Measurements from ENCODE around the gene ERLEC1. TPM values are rescaled to one million over a fixed set of nuclear protein-coding genes. Genes with fewer than 3 reads are reported as not detected.
A peak's percentile ranks its signal among the peaks of the same experiment; 100 is the strongest.

Gene ERLEC1, protein sequence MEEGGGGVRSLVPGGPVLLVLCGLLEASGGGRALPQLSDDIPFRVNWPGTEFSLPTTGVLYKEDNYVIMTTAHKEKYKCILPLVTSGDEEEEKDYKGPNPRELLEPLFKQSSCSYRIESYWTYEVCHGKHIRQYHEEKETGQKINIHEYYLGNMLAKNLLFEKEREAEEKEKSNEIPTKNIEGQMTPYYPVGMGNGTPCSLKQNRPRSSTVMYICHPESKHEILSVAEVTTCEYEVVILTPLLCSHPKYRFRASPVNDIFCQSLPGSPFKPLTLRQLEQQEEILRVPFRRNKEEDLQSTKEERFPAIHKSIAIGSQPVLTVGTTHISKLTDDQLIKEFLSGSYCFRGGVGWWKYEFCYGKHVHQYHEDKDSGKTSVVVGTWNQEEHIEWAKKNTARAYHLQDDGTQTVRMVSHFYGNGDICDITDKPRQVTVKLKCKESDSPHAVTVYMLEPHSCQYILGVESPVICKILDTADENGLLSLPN
- 10 to 100 TPM; 30.9 to 86.1 (median 36.5) TPM for total RNA-seq

DNA sequence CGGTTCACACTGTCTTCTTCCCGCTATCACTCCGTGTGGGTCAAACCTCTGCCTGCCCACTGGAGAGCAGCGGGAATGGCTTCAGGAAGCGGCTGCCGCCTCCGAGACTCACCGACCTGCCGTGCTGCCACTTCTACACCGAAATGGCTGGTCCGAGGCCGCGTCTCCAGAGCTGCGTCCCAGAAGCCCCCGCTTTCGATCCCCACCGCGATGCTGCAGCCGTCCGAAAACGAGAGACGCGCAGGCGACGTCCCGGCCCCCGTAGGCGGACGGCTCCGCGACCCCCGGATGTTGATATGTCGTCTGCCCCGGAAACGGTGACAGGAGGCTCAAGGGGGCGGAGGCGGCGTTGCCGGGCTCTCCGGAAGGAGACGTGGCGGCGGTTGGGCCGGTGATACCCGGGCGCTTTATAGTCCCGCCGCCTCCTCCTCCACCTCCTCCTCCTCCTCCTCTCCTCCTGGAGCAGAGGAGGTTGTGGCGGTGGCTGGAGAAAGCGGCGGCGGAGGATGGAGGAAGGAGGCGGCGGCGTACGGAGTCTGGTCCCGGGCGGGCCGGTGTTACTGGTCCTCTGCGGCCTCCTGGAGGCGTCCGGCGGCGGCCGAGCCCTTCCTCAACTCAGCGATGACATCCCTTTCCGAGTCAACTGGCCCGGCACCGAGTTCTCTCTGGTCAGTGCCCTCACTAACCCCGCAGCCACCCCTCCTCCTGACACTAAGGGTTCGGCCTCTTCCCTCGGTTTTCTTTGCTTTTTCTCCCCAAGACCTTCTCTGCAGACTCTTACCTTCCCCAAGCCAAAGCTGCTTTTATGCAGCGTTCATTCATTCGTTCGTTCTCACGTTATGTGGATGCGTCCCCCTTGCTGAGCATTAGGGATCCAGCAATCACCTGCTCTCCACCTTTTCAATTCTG is at the start of gene ERLEC1, which contains the start of gene ASB3:
TSS of gene ERLEC1 (plus strand) at position 340 of the 909 bp plus-strand sequence. CDS start at position 507, 167 bp downstream.
TSS of gene ASB3 (minus strand) at position 249 of the 909 bp plus-strand sequence. CDS start 21,381 bp downstream, outside the sequence.
- peaks cover 41% of the 10 kb centered on the region for H3K4me1 ChIP-seq
- under 1% methylated on average over 57 of the region's 77 CpGs for WGBS
- H3K4me3 ChIP-seq: peak within 1 kb of the TSS; percentile 75
- no peaks in the 10 kb centered on the region for H3K36me3 ChIP-seq
- no peaks in the 10 kb centered on the region for H3K27me3 ChIP-seq
- peak within 1 kb of the TSS; percentile 83 for H3K27ac ChIP-seq
- no peak for TF ChIP-seq EP300 (IDR thresholded peaks at IDR 0.05)
- TF ChIP-seq, protein P1, sequence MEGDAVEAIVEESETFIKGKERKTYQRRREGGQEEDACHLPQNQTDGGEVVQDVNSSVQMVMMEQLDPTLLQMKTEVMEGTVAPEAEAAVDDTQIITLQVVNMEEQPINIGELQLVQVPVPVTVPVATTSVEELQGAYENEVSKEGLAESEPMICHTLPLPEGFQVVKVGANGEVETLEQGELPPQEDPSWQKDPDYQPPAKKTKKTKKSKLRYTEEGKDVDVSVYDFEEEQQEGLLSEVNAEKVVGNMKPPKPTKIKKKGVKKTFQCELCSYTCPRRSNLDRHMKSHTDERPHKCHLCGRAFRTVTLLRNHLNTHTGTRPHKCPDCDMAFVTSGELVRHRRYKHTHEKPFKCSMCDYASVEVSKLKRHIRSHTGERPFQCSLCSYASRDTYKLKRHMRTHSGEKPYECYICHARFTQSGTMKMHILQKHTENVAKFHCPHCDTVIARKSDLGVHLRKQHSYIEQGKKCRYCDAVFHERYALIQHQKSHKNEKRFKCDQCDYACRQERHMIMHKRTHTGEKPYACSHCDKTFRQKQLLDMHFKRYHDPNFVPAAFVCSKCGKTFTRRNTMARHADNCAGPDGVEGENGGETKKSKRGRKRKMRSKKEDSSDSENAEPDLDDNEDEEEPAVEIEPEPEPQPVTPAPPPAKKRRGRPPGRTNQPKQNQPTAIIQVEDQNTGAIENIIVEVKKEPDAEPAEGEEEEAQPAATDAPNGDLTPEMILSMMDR (IDR thresholded peaks at IDR 0.05): no peak
- peak; percentile 35 to 52 for TF ChIP-seq POLR2A (IDR thresholded peaks at IDR 0.05)
- TF ChIP-seq POLR2AphosphoS5 (IDR thresholded peaks at IDR 0.05): peak in 1 of 3 donors; percentile 86
- no peaks in the 10 kb centered on the region for H3K9me3 ChIP-seq
- DNase-seq (ENCODE audit: low spot score in 2 of 2): peak; percentile 91 to 94

DNA sequence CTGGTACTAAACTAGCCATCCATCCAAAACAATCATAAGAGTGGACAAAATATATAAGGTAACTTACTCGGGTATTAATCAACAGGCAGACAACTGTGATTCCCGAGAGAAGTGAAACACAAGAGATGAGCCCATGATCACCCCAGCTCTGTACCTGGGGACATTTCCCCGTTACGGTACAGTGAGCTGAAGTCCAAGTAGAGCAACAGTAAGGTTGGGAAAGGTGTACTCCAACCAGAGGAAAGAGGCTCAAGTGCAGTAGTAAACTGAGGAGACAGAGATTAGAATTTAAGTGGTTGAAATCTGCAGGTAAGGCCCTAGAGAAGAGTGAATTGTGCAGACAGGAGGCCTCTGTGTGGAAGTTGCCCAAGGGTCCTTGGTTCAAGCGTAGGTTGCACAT is 49.8 kb upstream of the ERLEC1 start:
- DNase-seq (ENCODE audit: low spot score in 2 of 2): no peak
- H3K4me1 ChIP-seq: no peaks in the 10 kb centered on the region
- H3K4me3 ChIP-seq: no peak overlapping the region
- H3K27ac ChIP-seq: no peak overlapping the region
- H3K36me3 ChIP-seq: peaks cover 8% of the 10 kb centered on the region
- no peaks in the 10 kb centered on the region for H3K9me3 ChIP-seq
- TF ChIP-seq POLR2A (IDR thresholded peaks at IDR 0.05) (no peak), EP300 (IDR thresholded peaks at IDR 0.05) (no peak), POLR2AphosphoS5 (IDR thresholded peaks at IDR 0.05) (no peak)
- TF ChIP-seq, protein P1 (IDR thresholded peaks at IDR 0.05): no peak
- H3K27me3 ChIP-seq: no peaks in the 10 kb centered on the region
- 95% methylated on average over 5 of the region's 5 CpGs for WGBS

DNA sequence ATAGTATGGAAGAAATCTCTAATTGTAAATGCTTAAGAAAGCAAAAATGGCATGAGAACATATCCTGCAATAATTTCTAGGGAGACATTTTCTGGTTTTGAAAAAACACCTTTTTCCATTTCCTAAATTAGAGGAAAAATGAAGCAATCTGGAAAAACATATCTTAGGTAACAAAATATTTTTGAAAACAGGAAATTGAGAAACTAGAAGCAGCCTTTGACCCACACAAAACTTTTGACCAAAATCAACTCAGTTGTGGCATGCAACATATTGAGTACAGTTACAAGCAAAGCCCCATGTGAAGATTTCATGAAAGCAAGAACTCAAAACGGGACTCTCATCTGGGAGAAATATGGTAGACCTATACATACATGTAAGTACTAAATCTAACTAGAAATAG is 47.8 kb upstream of the ERLEC1 start:
- Histone ChIP-seq H3K4me1 (no peaks in the 10 kb centered on the region), H3K36me3 (peaks cover 5% of the 10 kb centered on the region), H3K27ac (no peak overlapping the region), H3K4me3 (no peak overlapping the region), H3K9me3 (no peaks in the 10 kb centered on the region), H3K27me3 (no peaks in the 10 kb centered on the region)
- TF ChIP-seq, protein P1 (IDR thresholded peaks at IDR 0.05): no peak
- TF ChIP-seq POLR2A (IDR thresholded peaks at IDR 0.05) (no peak), EP300 (IDR thresholded peaks at IDR 0.05) (no peak), POLR2AphosphoS5 (IDR thresholded peaks at IDR 0.05) (no peak)
- no peak for DNase-seq (ENCODE audit: low spot score in 2 of 2)
- WGBS: 79% methylated on average over 1 of the region's 1 CpG

DNA sequence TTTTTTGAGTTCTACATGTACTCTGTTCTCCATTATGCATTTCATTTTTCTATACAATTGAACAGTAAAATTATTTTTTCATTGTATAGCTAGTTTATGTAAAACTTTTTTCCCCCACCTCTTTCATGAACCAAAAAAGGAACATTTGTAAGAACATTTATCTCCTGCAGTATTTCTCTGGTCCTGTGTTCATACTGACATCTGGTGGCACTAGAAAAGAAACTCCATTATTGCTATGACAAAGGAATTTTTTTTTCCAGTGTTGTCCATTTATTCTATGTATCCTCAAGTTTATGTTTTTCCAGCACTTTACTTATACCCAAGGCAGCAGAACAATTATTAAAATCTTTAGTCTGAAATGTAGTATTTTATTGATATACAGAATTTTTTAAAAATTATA is 46.7 kb upstream of the ERLEC1 start:
- TF ChIP-seq POLR2AphosphoS5 (IDR thresholded peaks at IDR 0.05): no peak
- TF ChIP-seq, protein P1 (IDR thresholded peaks at IDR 0.05): peak in 1 of 2 donors; percentile 9
- no peak for TF ChIP-seq EP300 (IDR thresholded peaks at IDR 0.05)

More for the DNA sequence above, 46.7 kb upstream of the ERLEC1 start:
- H3K9me3 ChIP-seq: no peaks in the 10 kb centered on the region
- H3K36me3 ChIP-seq: peaks cover 3% of the 10 kb centered on the region
- no peak overlapping the region for H3K27ac ChIP-seq
- peaks cover 1% of the 10 kb centered on the region for H3K4me1 ChIP-seq
- H3K27me3 ChIP-seq: no peaks in the 10 kb centered on the region
- no peak overlapping the region for H3K4me3 ChIP-seq
- DNase-seq (ENCODE audit: low spot score in 2 of 2): no peak

Data from suprapubic skin (tissue), 4 donors.